GM18861 (cell line): ENCODE measurements around the gene ERICH3.

Experiments used
- ATAC-seq: cut with Tn5 transposase; IDR thresholded peaks from one replicate; pipeline ENCODE4 v1.9.1; 2021; ENCODE audit not compliant: unreplicated experiment

ERICH3 gene

GRCh38 chr1:74591949-74592348 lies 81.6 kb downstream of the ERICH3 start:
- no peak for ATAC-seq

GRCh38 chr1:74590288-74590687 lies 83.3 kb downstream of the ERICH3 start:
- ATAC-seq = no peak

- no peak for ATAC-seq
These were observed 85.7 kb downstream of the ERICH3 start for GRCh38 chr1:74587888-74588287.

- no peak for ATAC-seq
These were observed 87.2 kb downstream of the ERICH3 start for GRCh38 chr1:74586253-74586897.

DNA sequence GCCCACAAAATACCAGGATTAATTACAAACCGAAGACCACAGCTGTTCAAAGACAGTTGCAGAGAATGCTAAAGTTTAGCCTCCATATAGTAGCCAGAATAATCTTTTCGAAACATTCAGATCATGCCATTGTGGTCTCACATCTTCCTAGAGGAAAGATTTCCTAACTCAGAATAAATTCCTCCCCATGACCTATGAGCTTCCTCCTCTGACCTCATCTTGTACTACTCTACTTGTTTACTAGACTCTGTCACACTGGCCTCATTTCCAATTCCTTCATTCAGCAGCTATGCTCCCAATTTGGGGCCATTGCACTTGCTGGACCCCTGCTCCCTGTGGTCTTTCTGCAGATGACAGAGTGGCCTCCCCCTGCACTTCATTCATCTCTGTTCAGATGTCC lies 89.4 kb downstream of the ERICH3 start:
- no peak for ATAC-seq

- ATAC-seq = no peak
These were observed 90.2 kb downstream of the ERICH3 start for GRCh38 chr1:74583397-74583796.

- ATAC-seq = peak; percentile 99
These were observed 94.2 kb downstream of the ERICH3 start for GRCh38 chr1:74579425-74579824.

GRCh38 chr1:74578101-74578500 lies 95.5 kb downstream of the ERICH3 start:
- ATAC-seq = no peak

- ATAC-seq = no peak
These were observed 101.7 kb downstream of the ERICH3 start for GRCh38 chr1:74571891-74572290.

GRCh38 chr1:74571493-74571800 lies 102.1 kb downstream of the ERICH3 start:
- no peak for ATAC-seq

DNA sequence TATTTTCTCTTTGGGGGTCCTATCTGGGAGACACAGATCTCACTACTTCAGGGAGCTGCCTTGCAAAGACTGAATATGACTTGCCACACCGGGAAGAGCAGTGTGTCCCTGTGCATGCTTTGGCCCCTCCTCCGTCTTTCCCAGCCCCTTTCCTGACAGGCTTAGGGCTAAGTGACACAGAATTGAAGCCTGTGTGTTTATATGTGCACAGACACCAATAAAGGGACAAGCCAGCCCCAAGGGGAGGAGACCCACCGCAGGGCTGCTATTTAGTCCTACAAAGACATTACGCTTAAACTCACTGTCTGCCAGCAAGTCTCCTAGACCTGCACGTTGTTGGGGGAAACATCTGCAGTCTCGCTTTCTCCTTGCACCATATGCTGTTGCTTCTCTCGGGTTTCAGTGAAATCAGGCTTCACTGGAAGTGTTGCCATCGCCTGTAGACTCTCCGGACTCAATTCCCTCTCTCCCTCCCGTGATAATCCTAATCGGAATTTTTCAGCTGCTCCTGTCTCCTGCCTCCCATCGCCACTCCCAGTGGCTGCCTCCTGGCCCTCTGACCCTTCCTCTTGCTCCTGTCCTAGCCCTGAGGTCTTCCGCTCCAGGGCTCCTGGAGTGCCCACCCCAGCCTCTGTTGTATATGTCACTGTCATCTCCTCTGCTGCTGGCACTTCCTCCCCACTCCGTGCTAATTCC lies 102.6 kb downstream of the ERICH3 start:
- ATAC-seq = no peak

DNA sequence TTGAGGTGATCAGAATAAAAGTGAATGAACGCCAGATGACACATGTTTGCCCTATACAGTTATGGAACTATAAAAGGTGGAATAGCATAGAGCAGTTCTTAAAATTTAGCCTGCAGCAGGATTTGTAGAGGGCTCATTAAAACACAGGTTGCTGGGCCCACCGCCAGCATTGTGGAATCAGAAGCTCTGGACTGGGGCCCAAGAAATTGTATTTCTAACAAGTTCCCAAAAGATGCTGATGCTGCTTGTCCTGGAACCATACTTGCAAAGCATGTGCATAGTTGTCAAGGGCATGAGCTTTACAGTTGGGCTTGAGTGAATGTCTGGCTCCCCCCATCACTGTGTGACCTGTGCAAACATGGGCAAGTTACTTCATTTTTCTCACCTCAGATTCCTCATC lies 123.7 kb downstream of the ERICH3 start:
- ATAC-seq = no peak

- ATAC-seq = no peak
These were observed 124.4 kb downstream of the ERICH3 start for GRCh38 chr1:74548961-74549750.

GRCh38 chr1:74545821-74546220 lies 127.8 kb downstream of the ERICH3 start:
- no peak for ATAC-seq

DNA sequence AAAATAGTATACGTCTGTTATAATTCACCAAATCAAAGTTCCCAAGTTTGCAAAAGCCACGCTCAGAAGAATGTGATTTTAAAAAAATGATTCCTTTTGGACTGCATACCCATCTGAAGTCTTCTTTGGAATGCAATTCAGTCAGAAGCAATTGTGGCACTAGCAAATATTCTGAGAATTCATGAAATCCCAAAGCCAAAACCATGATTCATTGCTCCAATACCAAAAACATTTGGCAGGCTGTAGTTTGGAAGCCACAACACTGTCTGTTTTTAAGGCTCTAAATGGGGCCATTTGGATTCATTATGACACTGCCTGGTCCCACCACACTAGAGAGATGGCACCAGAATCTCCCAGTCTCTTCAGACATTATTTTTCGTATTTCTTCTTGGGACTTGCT lies 139.4 kb downstream of the ERICH3 start:
- ATAC-seq = no peak

- no peak for ATAC-seq
These were observed 141.8 kb downstream of the ERICH3 start for GRCh38 chr1:74531796-74532195.

GRCh38 chr1:74530892-74531291 lies 142.7 kb downstream of the ERICH3 start:
- no peak for ATAC-seq

- ATAC-seq = no peak
These were observed 145.5 kb downstream of the ERICH3 start for GRCh38 chr1:74528123-74528522.

DNA sequence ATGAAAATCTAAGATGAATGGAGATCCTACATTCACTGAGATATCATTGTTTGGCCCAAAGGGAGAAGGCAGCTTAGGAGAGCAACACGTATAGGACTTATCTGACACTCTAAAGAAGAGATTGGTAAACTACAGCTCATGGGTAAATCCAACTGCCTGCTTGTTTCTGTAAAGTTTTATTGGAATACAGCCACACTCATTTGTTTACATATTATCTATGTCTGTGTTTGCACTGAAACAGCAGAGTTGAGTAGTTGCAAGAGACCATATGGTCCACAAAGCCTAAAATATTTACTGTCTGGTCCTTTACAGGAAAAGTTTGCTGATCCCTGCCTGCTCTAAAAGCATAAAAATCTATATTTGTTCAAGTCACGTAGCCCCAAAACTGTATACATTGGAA lies 146.9 kb downstream of the ERICH3 start:
- ATAC-seq = no peak

DNA sequence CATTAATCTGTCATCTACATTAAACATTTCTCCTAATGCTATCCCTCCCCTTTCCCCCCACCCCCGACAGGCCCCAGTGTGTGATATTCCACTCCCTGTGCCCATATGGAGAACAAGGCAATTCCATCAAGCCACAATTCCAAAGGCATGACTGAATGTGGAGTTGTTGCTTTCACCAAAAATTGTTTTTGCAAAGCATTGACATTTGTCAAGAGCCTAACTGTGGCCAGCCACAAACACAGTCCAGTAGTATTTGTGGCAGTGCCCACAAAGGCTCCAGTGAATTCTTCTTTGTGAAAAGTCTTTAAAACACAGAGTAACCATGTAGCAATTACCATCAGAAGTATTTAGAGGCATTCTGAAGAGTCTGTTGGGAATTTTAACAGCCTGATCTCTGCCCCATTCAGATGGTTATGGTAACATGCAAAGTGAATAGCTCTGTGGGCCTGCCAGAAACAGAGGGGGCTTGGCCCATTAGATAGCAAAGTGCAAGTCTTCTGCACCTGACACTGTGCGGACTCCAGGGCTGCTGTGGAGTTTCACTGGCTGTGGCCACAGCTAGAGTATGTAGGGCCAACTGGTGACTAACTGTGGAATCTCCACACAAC lies 149.6 kb downstream of the ERICH3 start:
- ATAC-seq = no peak

DNA sequence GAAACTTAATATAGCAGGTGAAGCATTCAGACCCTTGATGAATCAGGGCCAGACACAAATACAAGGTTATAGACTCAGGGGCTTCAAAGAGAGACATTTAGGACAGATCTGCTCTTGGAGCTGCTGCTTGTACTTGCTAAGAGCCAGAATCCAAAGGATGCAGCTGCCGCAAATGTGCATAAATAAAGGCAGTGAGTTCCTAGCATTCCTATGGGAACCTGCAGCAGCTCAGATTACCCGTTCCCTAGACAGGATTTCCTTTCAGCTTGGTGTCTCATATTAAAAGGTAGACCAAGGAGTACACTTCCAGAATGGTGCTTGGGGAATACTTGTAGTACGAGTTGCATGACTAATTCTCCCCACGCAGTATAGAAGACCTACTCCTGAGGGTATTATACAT lies 151.4 kb downstream of the ERICH3 start:
- no peak for ATAC-seq
